K562 (cell line): ENCODE results near the gene SLC12A1. TPM values are rescaled to one million over a fixed set of nuclear protein-coding genes. Genes with fewer than 3 reads are reported as not detected.

ENCODE experiments used
- ATAC-seq: fragments of 200-7000 bp; cut with Tn5 transposase; 3 replicates; pipeline ENCODE4 v1.9.1; 2020; ENCODE audit warnings: moderate library complexity
- BruUV-seq: library from RNA; stranded (reverse); fragments of 400-500 nt; replicated peaks from 2 replicates; lab custom pipeline; 2021; lab: Mats Ljungman, UMichigan
- CTCF ChIA-PET: fragments of 300-600 bp; formaldehyde crosslinking; extraction: SDS; loops from one replicate; lab custom pipeline; 2021; ENCODE audit warnings: low intra/inter-chr PET ratio; lab: Yijun Ruan, JAX
- POLR2A ChIA-PET: fragments of 300-600, 350-650 bp; sonication (Branson Sonifier 250); formaldehyde crosslinking; extraction: SDS; loops from one replicate; lab custom pipeline; 2021; ENCODE audit warnings: antibody characterized with exemption, inconsistent platforms; lab: Yijun Ruan, JAX
- DNase-seq, 4 experiments: peaks; one replicate each; pipeline versions ENCODE4 v3.0.0 to v3.0.0-alpha.2; 2011 to 2018; ENCODE audit warnings: low spot score in 3 of 4, mixed read lengths in 3 of 4; ENCODE audit errors: extremely low read depth in 1 of 4
- FAIRE-seq: peaks from 2 replicates; lab custom pipeline; 2011; peaks lifted over from hg19 to GRCh38; lab: Jason Lieb, UNC
- H2AFZ ChIP-seq: 2 replicates; pipeline ENCODE4 v1.6.0; 2011; ENCODE audit warnings: low read depth, low read length, control low read depth, inconsistent platforms
- H3K27ac ChIP-seq: fragments of 200-600 bp; 3 replicates; pipeline ENCODE4 v1.8.0; 2011; ENCODE audit warnings: low read depth, mild to moderate bottlenecking, control low read depth, inconsistent platforms, low read length, moderate library complexity, mixed read lengths; ENCODE audit errors: extremely low read depth
- H3K27me3 ChIP-seq, 2 experiments: fragments of 300-600 bp in 1 of 2; 2 replicates in 1 of 2; 3 replicates in 1 of 2; pipeline versions ENCODE4 v1.6.0 to v1.8.0; 2011; ENCODE audit warnings: inconsistent platforms in 2 of 2, low read length in 2 of 2, mild to moderate bottlenecking in 1 of 2, mixed read lengths in 1 of 2, moderate library complexity in 1 of 2; ENCODE audit not compliant: control insufficient read depth in 2 of 2, insufficient read depth in 2 of 2
- H3K36me3 ChIP-seq: fragments of 300-600 bp; 3 replicates; pipeline ENCODE4 v1.8.0; 2011; ENCODE audit warnings: mild to moderate bottlenecking, low read length, inconsistent platforms; ENCODE audit not compliant: control insufficient read depth, insufficient read depth
- H3K4me1 ChIP-seq, 2 experiments: fragments of 200-600 bp in 1 of 2; replicated peaks in 1 of 2; 2 replicates in 1 of 2; 3 replicates in 1 of 2; pipeline versions ENCODE4 v1.5.1 to v1.8.0; 2011; ENCODE audit warnings: inconsistent platforms in 2 of 2, low read length in 2 of 2, mild to moderate bottlenecking in 1 of 2, mixed read lengths in 1 of 2, moderate library complexity in 1 of 2; ENCODE audit not compliant: control insufficient read depth in 2 of 2, insufficient read depth in 2 of 2
- H3K4me2 ChIP-seq: 2 replicates; pipeline ENCODE4 v1.6.1; 2011; ENCODE audit warnings: low read length, control low read depth, inconsistent platforms, mixed read lengths; ENCODE audit not compliant: insufficient read depth
- H3K4me3 ChIP-seq: fragments of 200-600 bp; sonication (generic), shearing (Covaris generic); 2 replicates; pipeline ENCODE4 v1.5.1; 2016; ENCODE audit warnings: control low read depth, inconsistent platforms
- H3K79me2 ChIP-seq: fragments of 200-600 bp; 3 replicates; pipeline ENCODE4 v1.8.0; 2011; ENCODE audit warnings: low read length, inconsistent platforms; ENCODE audit not compliant: control insufficient read depth, insufficient read depth
- H3K9ac ChIP-seq, 2 experiments: 2 replicates each; pipeline versions ENCODE4 v1.6.0 to v1.6.1; 2011; ENCODE audit warnings: low read depth in 2 of 2, low read length in 2 of 2, control low read depth in 1 of 2, inconsistent platforms in 1 of 2, mild to moderate bottlenecking in 1 of 2, mixed read lengths in 1 of 2; ENCODE audit not compliant: insufficient read depth in 1 of 2
- H3K9me1 ChIP-seq: one replicate; pipeline ENCODE4 v1.6.0; 2011; ENCODE audit warnings: inconsistent platforms, mild to moderate bottlenecking, low read length, moderate library complexity; ENCODE audit not compliant: control insufficient read depth, insufficient read depth
- H3K9me3 ChIP-seq: replicated peaks from 2 replicates; pipeline ENCODE4 v1.5.1; 2011; ENCODE audit warnings: low read depth, low read length, inconsistent platforms; ENCODE audit not compliant: control insufficient read depth, insufficient read depth
- H4K20me1 ChIP-seq: replicated peaks from 2 replicates; pipeline ENCODE4 v1.6.1; 2011; ENCODE audit warnings: low read length, inconsistent platforms, mixed read lengths; ENCODE audit not compliant: control insufficient read depth, insufficient read depth
- CBX5 ChIP-seq: IDR thresholded peaks from 2 replicates; pipeline ENCODE4 v1.6.1; 2014; ENCODE audit warnings: low read depth, borderline replicate concordance
- HNRNPL ChIP-seq: fragments of 200-400 bp; formaldehyde crosslinking; IDR thresholded peaks from 2 replicates; pipeline ENCODE4 v1.6.1; 2017; ENCODE audit warnings: low read depth, mild to moderate bottlenecking, low read length
- KLF6 ChIP-seq: fragments of 250-450 bp; sonication (Bioruptor Pico); IDR thresholded peaks from 2 replicates; pipeline ENCODE4 v1.4.0; 2020; ENCODE audit warnings: mild to moderate bottlenecking, moderate library complexity, borderline replicate concordance
- NRF1 ChIP-seq, 2 experiments: fragments of 450-650 bp; IDR thresholded peaks in 1 of 2; conservative IDR thresholded peaks in 1 of 2; 2 replicates each; pipeline ENCODE4 v1.6.1; 2014; ENCODE audit warnings: mild to moderate bottlenecking in 2 of 2
- PHB ChIP-seq: fragments of 250-450 bp; sonication (Bioruptor Pico); IDR thresholded peaks from 2 replicates; pipeline ENCODE4 v1.5.0; 2021
- SAFB2 ChIP-seq: fragments of 200-400 bp; formaldehyde crosslinking; IDR thresholded peaks from 2 replicates; pipeline ENCODE4 v1.6.1; 2018; ENCODE audit warnings: borderline replicate concordance, low read length, low read depth, moderate library complexity; ENCODE audit not compliant: severe bottlenecking
- SIN3A ChIP-seq, 2 experiments: fragments of 150-350 bp in 1 of 2; IDR thresholded peaks; 2 replicates each; pipeline ENCODE4 v1.6.1; 2011 to 2016; ENCODE audit warnings: borderline replicate concordance in 2 of 2, low read depth in 2 of 2, low read length in 2 of 2, mild to moderate bottlenecking in 2 of 2, moderate library complexity in 2 of 2; ENCODE audit not compliant: control insufficient read depth in 1 of 2
- SMAD1 ChIP-seq: fragments of 150-350 bp; IDR thresholded peaks from 2 replicates; pipeline ENCODE4 v1.6.1; 2014; ENCODE audit warnings: low read length, low read depth; ENCODE audit not compliant: partially characterized antibody
- ZFPM2 ChIP-seq: fragments of 250-450 bp; sonication (Bioruptor Pico); IDR thresholded peaks from 2 replicates; pipeline ENCODE4 v1.5.1; 2022; ENCODE audit warnings: mild to moderate bottlenecking
- ZNF174 ChIP-seq: fragments of 250-450 bp; sonication (Bioruptor Pico); IDR thresholded peaks from 2 replicates; pipeline ENCODE4 v1.4.0; 2020; ENCODE audit warnings: mild to moderate bottlenecking
- WGBS: fragments of 100-300 bp; shearing (Covaris generic); methylation state at CpG from one replicate; pipeline ENCODE4 v1.1.6; 2016; ENCODE audit warnings: low coverage, mixed read lengths; ENCODE audit not compliant: insufficient coverage; ENCODE audit errors: missing lambda C conversion rate; 5-methylcytosine and 5-hydroxymethylcytosine counted together
- in situ Hi-C: fragments of 300-500 bp; cut with MboI; formaldehyde crosslinking; loops from 4 replicates; pipeline ENCODE4 v1.15.0; 2018; ENCODE audit warnings: inconsistent platforms, mixed read lengths
- intact Hi-C: fragments of 100-400 bp; cut with micrococcal nuclease; formaldehyde crosslinking; loops from 2 replicates; pipeline ENCODE4 v1.14.2; 2022
- polyA plus RNA-seq, 8 experiments: library from polyadenylated mRNA; depleted of rRNA in 4 of 8; stranded (reverse) in 5 of 8; unstranded in 3 of 8; fragments of >200 nt; fragmentation: Nextera tagmentation in 2 of 8; fragmentation: Illumina TruSeq in 1 of 8; extraction: Ambion mirVana in 2 of 8; extraction: Trizol in 1 of 8; gene quantifications; 2 replicates each; pipeline versions ENCODE4 v1.2.1 to v1.2.3, GENCODE V29; 2011 to 2014; ENCODE audit warnings: inconsistent platforms in 1 of 8, missing spikeins in 1 of 8
- total RNA-seq, 7 experiments: library from RNA; depleted of rRNA in 6 of 7; stranded (reverse); fragments of >200 nt in 6 of 7; fragmentation: Illumina TruSeq in 2 of 7; extraction: Trizol in 2 of 7; gene quantifications; 2 replicates each; pipeline versions ENCODE4 v1.2.1 to v1.2.3, GENCODE V29; 2011 to 2021; ENCODE audit warnings: low replicate concordance in 1 of 7

Gene SLC12A1
- total and polyA plus RNA-seq, 9 of the 15 experiments (the other 6 are each of a cell fraction or from before 2014, with no cell fraction given): not detected

- TF ChIP-seq NRF1 (conservative IDR thresholded peaks at IDR 0.05 in 1 of 2, IDR thresholded peaks at IDR 0.05 in 1 of 2) (no peak), HNRNPL (no peak), CBX5 (no peak), SMAD1 (no peak), SIN3A (IDR thresholded peaks at IDR 0.05; ENCODE audit: borderline replicate concordance in 2 of 2, control insufficient read depth in 1 of 2, low read depth in 2 of 2, low read length in 2 of 2) (no peak), ZFPM2 (CRISPR knock-in tag) (no peak), ZNF174 (CRISPR knock-in tag) (no peak), SAFB2 (no peak), KLF6 (CRISPR knock-in tag) (no peak), PHB (no peak)
- H3K36me3 ChIP-seq: no peaks in the 10 kb centered on the region
- CTCF ChIA-PET: no interaction called here
- no peaks in the 10 kb centered on the region for H3K4me1 ChIP-seq
- no peak for FAIRE-seq
- H3K9ac ChIP-seq: no peak overlapping the region
- intact Hi-C loops: no loop called here
- DNase-seq: no peak
- no peak overlapping the region for H3K4me2 ChIP-seq
- WGBS: 0% methylated on average over 1 of the region's 1 CpG
- H4K20me1 ChIP-seq: no peaks in the 10 kb centered on the region
- H2AFZ ChIP-seq: no peak overlapping the region
- H3K27ac ChIP-seq: no peak overlapping the region
- no TSS peak for BruUV-seq
- no peak overlapping the region for H3K4me3 ChIP-seq
- no peaks in the 10 kb centered on the region for H3K79me2 ChIP-seq
- POLR2A ChIA-PET: no interaction called here
- no peaks in the 10 kb centered on the region for H3K9me1 ChIP-seq
- ATAC-seq: no peak
- no peaks in the 10 kb centered on the region for H3K27me3 ChIP-seq
- H3K9me3 ChIP-seq: no peaks in the 10 kb centered on the region
- in situ Hi-C loops: no loop called here
Observed at GRCh38 chr15:48221261-48221660, 15.2 kb downstream of the SLC12A1 start.
